SU-DHL-6 (cell line): ENCODE measurements around the gene GNAI2.
"Not testable (repeated sequence)": the region's sequence is repeated elsewhere in the genome, so short reads cannot be mapped to it uniquely, and the experiment has no call there.

ENCODE experiments used
- H2AFZ ChIP-seq: fragments of 200-600 bp; sonication (generic); 2 replicates; pipeline ENCODE4 v1.6.1; 2014; ENCODE audit warnings: low read depth, mild to moderate bottlenecking, moderate library complexity, mixed read lengths, antibody characterized with exemption, low read length; ENCODE audit not compliant: severe bottlenecking
- H3F3A ChIP-seq: fragments of 200-600 bp; shearing (Covaris generic); 2 replicates; pipeline ENCODE4 v1.6.0; 2016; ENCODE audit warnings: antibody characterized with exemption, mild to moderate bottlenecking; ENCODE audit not compliant: insufficient read depth
- H3K27ac ChIP-seq: fragments of 200-600 bp; sonication (generic); 2 replicates; pipeline ENCODE4 v1.5.1; 2016; ENCODE audit warnings: low read depth, mild to moderate bottlenecking, low read length, moderate library complexity, mixed read lengths
- H3K27me3 ChIP-seq: fragments of 200-600 bp; sonication (generic), shearing (Covaris generic); 2 replicates; pipeline ENCODE4 v1.6.0; 2014; ENCODE audit warnings: mild to moderate bottlenecking, low read length
- H3K36me3 ChIP-seq: fragments of 200-600 bp; sonication (generic); 2 replicates; pipeline ENCODE4 v1.6.1; 2014; ENCODE audit warnings: mild to moderate bottlenecking, low read length, mixed read lengths
- H3K4me2 ChIP-seq: fragments of 300-600, 200-600 bp; shearing (Covaris generic), sonication (generic); 2 replicates; pipeline ENCODE4 v1.6.0; 2014; ENCODE audit warnings: low read length, low read depth, mild to moderate bottlenecking; ENCODE audit not compliant: poor library complexity, severe bottlenecking
- H3K4me3 ChIP-seq: fragments of 200-600 bp; sonication (generic); 2 replicates; pipeline ENCODE4 v1.5.1; 2014; ENCODE audit warnings: antibody characterized with exemption, low read length, mild to moderate bottlenecking, mixed read lengths; ENCODE audit not compliant: insufficient read depth, poor library complexity, severe bottlenecking
- H3K79me2 ChIP-seq: fragments of 200-600 bp; sonication (generic); 2 replicates; pipeline ENCODE4 v1.6.1; 2014; ENCODE audit warnings: mild to moderate bottlenecking, low read length, moderate library complexity; ENCODE audit not compliant: insufficient read depth
- H3K9ac ChIP-seq: fragments of 200-600 bp; sonication (generic); 2 replicates; pipeline ENCODE4 v1.7.0; 2014; ENCODE audit warnings: mild to moderate bottlenecking, low read length
- H3K9me2 ChIP-seq: fragments of 200-600 bp; sonication (generic); replicated peaks from 2 replicates; pipeline ENCODE4 v1.6.1; 2014; ENCODE audit warnings: low read length; ENCODE audit not compliant: insufficient read depth
- H3K9me3 ChIP-seq: fragments of 200-600 bp; sonication (generic); 2 replicates; pipeline ENCODE4 v1.6.1; 2014; ENCODE audit warnings: low read length, mixed read lengths; ENCODE audit not compliant: insufficient read depth
- H4K20me1 ChIP-seq: fragments of 200-600 bp; sonication (generic); 2 replicates; pipeline ENCODE4 v1.6.1; 2014; ENCODE audit warnings: low read depth, mild to moderate bottlenecking, antibody characterized with exemption, low read length, moderate library complexity, mixed read lengths
- CTCF ChIP-seq: fragments of 200-600 bp; sonication (generic); IDR thresholded peaks from one replicate; pipeline ENCODE4 v1.5.1; 2017; ENCODE audit warnings: antibody characterized with exemption, mild to moderate bottlenecking, low read length, moderate library complexity; ENCODE audit not compliant: insufficient read depth, poor library complexity, severe bottlenecking
- EZH2phosphoT487 ChIP-seq: fragments of 200-600 bp; sonication (generic), shearing (Covaris generic); conservative IDR thresholded peaks from 2 replicates; pipeline ENCODE4 v1.6.1; 2018; ENCODE audit warnings: mild to moderate bottlenecking, antibody characterized with exemption, low read length, moderate library complexity, mixed read lengths

The GNAI2 gene

GRCh38 chr3:50260027-50260941 is 24.3 kb downstream of the GNAI2 start:
- Histone ChIP-seq H3K36me3 (0 out of 2 replicates have a peak, but pooled peaks cover 3% of the 10 kb centered on the region), H3K9me2 (no peaks in the 10 kb centered on the region), H3F3A (no peaks in the 10 kb centered on the region), H3K4me3 (peak overlapping the region; percentile 48), H4K20me1 (no peaks in the 10 kb centered on the region), H3K9me3 (no peaks in the 10 kb centered on the region), H3K79me2 (no peaks in the 10 kb centered on the region), H3K27me3 (no peaks in the 10 kb centered on the region), H3K9ac (peak overlapping the region; percentile 50), H3K4me2 (peak overlapping the region; percentile 52), H2AFZ (no peak overlapping the region), H3K27ac (no peak overlapping the region)
- TF ChIP-seq CTCF = peak; percentile 94
- TF ChIP-seq EZH2phosphoT487 = no peak

GRCh38 chr3:50260942-50261441 is 25.0 kb downstream of the GNAI2 start:
- H3K9ac ChIP-seq = no peak overlapping the region
- TF ChIP-seq EZH2phosphoT487 (no peak), CTCF (no peak)
- no peaks in the 10 kb centered on the region for H3K9me3 ChIP-seq
- 0 out of 2 replicates have a peak, but pooled peaks cover 3% of the 10 kb centered on the region for H3K36me3 ChIP-seq
- no peak overlapping the region for H3K27ac ChIP-seq
- H3K9me2 ChIP-seq = no peaks in the 10 kb centered on the region
- H3K4me2 ChIP-seq = no peak overlapping the region
- no peak overlapping the region for H3K4me3 ChIP-seq
- H3K79me2 ChIP-seq = no peaks in the 10 kb centered on the region
- no peaks in the 10 kb centered on the region for H3K27me3 ChIP-seq
- no peaks in the 10 kb centered on the region for H3F3A ChIP-seq
- no peaks in the 10 kb centered on the region for H4K20me1 ChIP-seq
- H2AFZ ChIP-seq = no peak overlapping the region

GRCh38 chr3:50261505-50261904 is 25.5 kb downstream of the GNAI2 start:
- no peaks in the 10 kb centered on the region for H3K27me3 ChIP-seq
- no peak overlapping the region for H2AFZ ChIP-seq
- 0 out of 2 replicates have a peak, but pooled peaks cover 3% of the 10 kb centered on the region for H3K36me3 ChIP-seq
- H3K4me2 ChIP-seq = no peak overlapping the region
- no peaks in the 10 kb centered on the region for H3K79me2 ChIP-seq
- H4K20me1 ChIP-seq = no peaks in the 10 kb centered on the region
- H3F3A ChIP-seq = no peaks in the 10 kb centered on the region
- H3K9me3 ChIP-seq = no peaks in the 10 kb centered on the region
- H3K4me3 ChIP-seq = no peak overlapping the region
- H3K9ac ChIP-seq = no peak overlapping the region
- no peak for TF ChIP-seq EZH2phosphoT487
- TF ChIP-seq CTCF = no peak
- no peak overlapping the region for H3K27ac ChIP-seq
- no peaks in the 10 kb centered on the region for H3K9me2 ChIP-seq

GRCh38 chr3:50262200-50262599 is 26.2 kb downstream of the GNAI2 start:
- H3K9me2 ChIP-seq, H3K79me2 ChIP-seq, H3K27me3 ChIP-seq, H3K9ac ChIP-seq, H2AFZ ChIP-seq, H4K20me1 ChIP-seq, H3K36me3 ChIP-seq, H3K27ac ChIP-seq, H3K9me3 ChIP-seq, H3F3A ChIP-seq, H3K4me2 ChIP-seq, H3K4me3 ChIP-seq: not testable (repeated sequence)
